Lower leg skin (tissue), 3 donors: Measurements from ENCODE around the gene CD9.
"Not testable (repeated sequence)": the region's sequence is repeated elsewhere in the genome, so short reads cannot be mapped to it uniquely, and the experiment has no call there.

Source experiments
- POLR2A ChIP-seq, 2 donors: fragments of 450-650 bp; IDR thresholded peaks; one replicate each; pipeline ENCODE4 v1.6.1; 2016 to 2017; ENCODE audit warnings: antibody characterized with exemption in 2 of 2, mild to moderate bottlenecking in 1 of 2, moderate library complexity in 1 of 2
- TF ChIP-seq, protein P1 (sequence below), 3 donors: fragments of 450-650 bp; IDR thresholded peaks; one replicate each; pipeline ENCODE4 v1.5.1; 2016; ENCODE audit warnings: antibody characterized with exemption in 3 of 3, mild to moderate bottlenecking in 3 of 3, moderate library complexity in 2 of 3

DNA sequence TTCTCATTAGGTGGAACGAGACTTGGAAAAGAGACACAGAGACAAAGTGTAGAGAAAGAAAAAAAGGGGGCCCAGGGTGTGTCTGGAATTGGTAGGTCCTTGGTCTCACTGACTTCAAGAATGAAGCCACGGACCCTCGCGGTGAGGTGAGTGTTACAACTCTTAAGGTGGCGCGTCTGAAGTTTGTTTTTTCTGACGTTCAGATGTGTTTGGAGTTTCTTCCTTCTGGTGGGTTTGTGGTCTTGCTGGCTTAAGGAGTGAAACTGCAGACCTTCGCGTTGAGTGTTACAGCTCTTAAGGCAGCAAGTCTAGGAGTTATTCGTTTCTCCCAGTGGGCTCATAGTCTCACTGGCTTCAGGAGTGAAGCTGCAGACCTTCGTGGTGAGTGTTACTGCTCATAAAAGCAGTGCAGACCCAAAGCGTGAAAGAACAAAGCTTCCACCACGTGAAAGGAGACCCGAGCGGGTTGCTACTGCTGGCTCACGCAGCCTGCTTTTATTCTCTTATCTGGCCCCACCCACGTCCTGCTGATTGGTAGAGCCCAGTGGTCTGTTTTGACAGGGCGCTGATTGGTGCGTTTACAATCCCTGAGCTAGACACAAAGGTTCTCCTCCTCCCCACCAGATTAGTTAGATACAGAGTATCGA lies 10.1 kb upstream of the CD9 start:
- TF ChIP-seq, protein P1, sequence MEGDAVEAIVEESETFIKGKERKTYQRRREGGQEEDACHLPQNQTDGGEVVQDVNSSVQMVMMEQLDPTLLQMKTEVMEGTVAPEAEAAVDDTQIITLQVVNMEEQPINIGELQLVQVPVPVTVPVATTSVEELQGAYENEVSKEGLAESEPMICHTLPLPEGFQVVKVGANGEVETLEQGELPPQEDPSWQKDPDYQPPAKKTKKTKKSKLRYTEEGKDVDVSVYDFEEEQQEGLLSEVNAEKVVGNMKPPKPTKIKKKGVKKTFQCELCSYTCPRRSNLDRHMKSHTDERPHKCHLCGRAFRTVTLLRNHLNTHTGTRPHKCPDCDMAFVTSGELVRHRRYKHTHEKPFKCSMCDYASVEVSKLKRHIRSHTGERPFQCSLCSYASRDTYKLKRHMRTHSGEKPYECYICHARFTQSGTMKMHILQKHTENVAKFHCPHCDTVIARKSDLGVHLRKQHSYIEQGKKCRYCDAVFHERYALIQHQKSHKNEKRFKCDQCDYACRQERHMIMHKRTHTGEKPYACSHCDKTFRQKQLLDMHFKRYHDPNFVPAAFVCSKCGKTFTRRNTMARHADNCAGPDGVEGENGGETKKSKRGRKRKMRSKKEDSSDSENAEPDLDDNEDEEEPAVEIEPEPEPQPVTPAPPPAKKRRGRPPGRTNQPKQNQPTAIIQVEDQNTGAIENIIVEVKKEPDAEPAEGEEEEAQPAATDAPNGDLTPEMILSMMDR (IDR thresholded peaks at IDR 0.05), result not testable (repeated sequence)
- TF ChIP-seq POLR2A (IDR thresholded peaks at IDR 0.05), result not testable (repeated sequence)
